Measurements from ENCODE around the gene RAC3. TPM values are rescaled to one million over a fixed set of nuclear protein-coding genes. Genes with fewer than 3 reads are reported as not detected.

The RAC3 gene
- total RNA-seq, 2 experiments from 2014 or later, result 3.3 to 5.3 TPM

- no peaks in the 10 kb centered on the region for H3K27me3 ChIP-seq (ENCODE audit: control insufficient read depth in 1 of 2, insufficient read depth in 2 of 2, low read length in 2 of 2)
- Mint-ChIP-seq H3K27ac (no peak overlapping the region), H3K4me3 (no peak overlapping the region), H3K36me3 (ENCODE audit: low read depth) (peaks cover 17% of the 10 kb centered on the region), H3K4me1 (ENCODE audit: low read depth) (peaks cover 9% of the 10 kb centered on the region), H3K9me3 (no peaks in the 10 kb centered on the region), H3K27me3 (no peaks in the 10 kb centered on the region)
- H3K27ac ChIP-seq (ENCODE audit: low read depth in 1 of 2, low read length in 2 of 2), result no peak overlapping the region
- peaks cover 61% of the 10 kb centered on the region for H3K36me3 ChIP-seq (ENCODE audit: insufficient read depth, low read length)
- TF ChIP-seq CTCF (IDR thresholded peaks at IDR 0.05), result no peak
- H3K4me3 ChIP-seq (ENCODE audit: low read length), result no peak overlapping the region
- intact Hi-C loops (cut with DNase I, micrococcal nuclease), result no loop called here
- peaks cover 28% of the 10 kb centered on the region for H3K4me1 ChIP-seq (ENCODE audit: insufficient read depth, low read length)
- ChIA-PET POLR2A (interaction anchor here (1.3 kb wide), 1 partner anchor 37 kb away, joined by 3 read pairs; the partner anchor contains the start of gene FASN), CTCF (no interaction called here)
- DNase-seq, result no peak
- H3K9me3 ChIP-seq (ENCODE audit: control insufficient read depth in 1 of 2, insufficient read depth in 1 of 2, low read length in 2 of 2), result no peaks in the 10 kb centered on the region
- ATAC-seq (ENCODE audit: poor library complexity), result no peak
Observed at GRCh38 chr17:82061047-82061925, 29.8 kb downstream of the RAC3 start.

GRCh38 chr17:82062076-82062983 lies 30.9 kb downstream of the RAC3 start:
- Histone ChIP-seq H3K27me3 (ENCODE audit: control insufficient read depth in 1 of 2, insufficient read depth in 2 of 2, low read length in 2 of 2) (no peaks in the 10 kb centered on the region), H3K9me3 (ENCODE audit: control insufficient read depth in 1 of 2, insufficient read depth in 1 of 2, low read length in 2 of 2) (no peaks in the 10 kb centered on the region), H3K27ac (ENCODE audit: low read depth in 1 of 2, low read length in 2 of 2) (no peak overlapping the region), H3K36me3 (ENCODE audit: insufficient read depth, low read length) (peaks cover 52% of the 10 kb centered on the region), H3K4me3 (ENCODE audit: low read length) (no peak overlapping the region), H3K4me1 (ENCODE audit: insufficient read depth, low read length) (peaks cover 34% of the 10 kb centered on the region)
- peak overlapping the region; percentile 58 for H3K4me3 Mint-ChIP-seq
- ATAC-seq (ENCODE audit: poor library complexity), result no peak
- no peaks in the 10 kb centered on the region for H3K9me3 Mint-ChIP-seq
- H3K4me1 Mint-ChIP-seq (ENCODE audit: low read depth), result peaks cover 9% of the 10 kb centered on the region
- TF ChIP-seq CTCF (IDR thresholded peaks at IDR 0.05), result no peak
- no peaks in the 10 kb centered on the region for H3K27me3 Mint-ChIP-seq
- peaks cover 17% of the 10 kb centered on the region for H3K36me3 Mint-ChIP-seq (ENCODE audit: low read depth)
- intact Hi-C loops (cut with DNase I, micrococcal nuclease), result no loop called here
- no peak overlapping the region for H3K27ac Mint-ChIP-seq
- DNase-seq, result no peak
- CTCF ChIA-PET, result no interaction called here
- POLR2A ChIA-PET, result interaction anchor here (3.0 kb wide), 1 partner anchor 10 kb away, joined by 16 read pairs; the partner anchor contains the start of genes GPS1 and RFNG

GRCh38 chr17:82062984-82063368 lies 31.5 kb downstream of the RAC3 start:
- Histone ChIP-seq H3K9me3 (ENCODE audit: control insufficient read depth in 1 of 2, insufficient read depth in 1 of 2, low read length in 2 of 2) (no peaks in the 10 kb centered on the region), H3K4me3 (ENCODE audit: low read length) (no peak overlapping the region), H3K36me3 (ENCODE audit: insufficient read depth, low read length) (peaks cover 45% of the 10 kb centered on the region), H3K27ac (ENCODE audit: low read depth in 1 of 2, low read length in 2 of 2) (no peak overlapping the region), H3K27me3 (ENCODE audit: control insufficient read depth in 1 of 2, insufficient read depth in 2 of 2, low read length in 2 of 2) (no peaks in the 10 kb centered on the region), H3K4me1 (ENCODE audit: insufficient read depth, low read length) (peaks cover 34% of the 10 kb centered on the region)
- no peaks in the 10 kb centered on the region for H3K9me3 Mint-ChIP-seq
- H3K27ac Mint-ChIP-seq, result no peak overlapping the region
- H3K27me3 Mint-ChIP-seq, result no peaks in the 10 kb centered on the region
- ATAC-seq (ENCODE audit: poor library complexity) (no peak), DNase-seq (no peak)
- POLR2A ChIA-PET, result interaction anchor here (3.0 kb wide), 1 partner anchor 11 kb away, joined by 16 read pairs; the partner anchor contains the start of genes GPS1 and RFNG
- H3K36me3 Mint-ChIP-seq (ENCODE audit: low read depth), result peaks cover 13% of the 10 kb centered on the region
- CTCF ChIA-PET, result no interaction called here
- no peak overlapping the region for H3K4me3 Mint-ChIP-seq
- no peak for TF ChIP-seq CTCF (IDR thresholded peaks at IDR 0.05)
- peaks cover 9% of the 10 kb centered on the region for H3K4me1 Mint-ChIP-seq (ENCODE audit: low read depth)
- intact Hi-C loops (cut with DNase I, micrococcal nuclease), result no loop called here

Measured in CD4-positive, alpha-beta T cell (primary cell).